T-helper 1 cell treated with Interleukin-12 subunit alpha and Interleukin-12 subunit beta and Interleukin-4 antibody, amounts not matched to agents 30 ng/mL and 1 ng/mL, for 36 hours (primary cell): ENCODE data around the gene CAMSAP2. TPM values are rescaled to one million over a fixed set of nuclear protein-coding genes. Genes with fewer than 3 reads are reported as not detected.
"Not testable (repeated sequence)": the region's sequence is repeated elsewhere in the genome, so short reads cannot be mapped to it uniquely, and the experiment has no call there.

Experiments
- intact Hi-C: fragments of 100-400 bp; cut with micrococcal nuclease; formaldehyde crosslinking; loops from one replicate; pipeline ENCODE4 v1.15.1; 2024
- total RNA-seq: library from RNA; stranded (reverse); gene quantifications from 2 replicates; pipeline ENCODE4 v1.2.3, GENCODE V29; 2022

CAMSAP2 gene
- total RNA-seq, 1 donor from 2014 or later, result 0.44 TPM

- intact Hi-C loops, result loop anchor here (1.0 to 5.0 kb wide), 4 partner anchors 66 to 331 kb away; no protein-coding TSS in a partner anchor
Measured at GRCh38 chr1:200737647-200738291, 924 bp upstream of the CAMSAP2 start.

GRCh38 chr1:200738949-200739651 lies 407 bp downstream of the CAMSAP2 start:
- intact Hi-C loops, result loop anchor here (1.0 to 5.0 kb wide), 5 partner anchors 64 to 332 kb away; partner anchors contain the start of gene KIF14

- intact Hi-C loops, result loop anchor here (1.0 to 5.0 kb wide), 3 partner anchors 120 to 333 kb away; partner anchors contain the start of gene KIF14
Measured at GRCh38 chr1:200739702-200740570, 1.2 kb downstream of the CAMSAP2 start.

GRCh38 chr1:200740571-200741208 lies 2.0 kb downstream of the CAMSAP2 start:
- intact Hi-C loops, result no loop called here

- intact Hi-C loops, result no loop called here
Measured at GRCh38 chr1:200741551-200742207, 3.0 kb downstream of the CAMSAP2 start.

- intact Hi-C loops, result no loop called here
Measured at GRCh38 chr1:200744143-200744542, 5.5 kb downstream of the CAMSAP2 start.

- intact Hi-C loops, result no loop called here
Measured at GRCh38 chr1:200749090-200749489, 10.4 kb downstream of the CAMSAP2 start.

GRCh38 chr1:200750749-200751148 lies 12.1 kb downstream of the CAMSAP2 start:
- intact Hi-C loops, result not testable (repeated sequence)

GRCh38 chr1:200751717-200752116 lies 13.0 kb downstream of the CAMSAP2 start:
- intact Hi-C loops, result no loop called here

GRCh38 chr1:200753650-200754198 lies 15.0 kb downstream of the CAMSAP2 start:
- intact Hi-C loops, result no loop called here

- intact Hi-C loops, result no loop called here
Measured at GRCh38 chr1:200755456-200755855, 16.8 kb downstream of the CAMSAP2 start.

- intact Hi-C loops, result no loop called here
Measured at GRCh38 chr1:200762089-200762488, 23.4 kb downstream of the CAMSAP2 start.

GRCh38 chr1:200767321-200767720 lies 28.6 kb downstream of the CAMSAP2 start:
- intact Hi-C loops, result no loop called here

GRCh38 chr1:200771625-200772555 lies 33.2 kb downstream of the CAMSAP2 start:
- intact Hi-C loops, result no loop called here

GRCh38 chr1:200774311-200774710 lies 35.6 kb downstream of the CAMSAP2 start:
- intact Hi-C loops, result no loop called here

- intact Hi-C loops, result no loop called here
Measured at GRCh38 chr1:200774735-200775444, 36.2 kb downstream of the CAMSAP2 start.

GRCh38 chr1:200775850-200776249 lies 37.2 kb downstream of the CAMSAP2 start:
- intact Hi-C loops, result no loop called here

- intact Hi-C loops, result no loop called here
Measured at GRCh38 chr1:200776949-200777348, 38.3 kb downstream of the CAMSAP2 start.

- intact Hi-C loops, result loop anchor here (1.0 kb wide), 1 partner anchor 9 kb away; no protein-coding TSS in a partner anchor
Measured at GRCh38 chr1:200778766-200779165, 40.1 kb downstream of the CAMSAP2 start.
